PC-3 (cell line): ENCODE results near the gene DMRT1. TPM values are rescaled to one million over a fixed set of nuclear protein-coding genes. Genes with fewer than 3 reads are reported as not detected.

Source experiments
- ATAC-seq: fragments of 200-7000 bp; cut with Tn5 transposase; 2 replicates; pipeline ENCODE4 v1.9.1; 2020; ENCODE audit warnings: mild to moderate bottlenecking, moderate library complexity
- BruUV-seq: library from RNA; stranded (reverse); fragments of 400-500 nt; replicated peaks from 2 replicates; lab custom pipeline; 2021; lab: Mats Ljungman, UMichigan
- CTCF ChIA-PET: fragments of 300-600 bp; sonication (Branson Sonifier 250); formaldehyde crosslinking; loops from one replicate; lab custom pipeline; 2022; ENCODE audit warnings: antibody characterized with exemption; lab: Charles Lee
- POLR2A ChIA-PET: fragments of 300-600 bp; sonication (Branson Sonifier 250); formaldehyde crosslinking; loops from one replicate; lab custom pipeline; 2022; ENCODE audit warnings: antibody characterized with exemption; ENCODE audit not compliant: unreplicated experiment; lab: Charles Lee
- DNase-seq: peaks from one replicate; pipeline ENCODE4 v3.0.0-alpha.2; 2015
- H2AFZ ChIP-seq: fragments of 300-600 bp; sonication (generic); 2 replicates; pipeline ENCODE4 v1.6.0; 2016; ENCODE audit warnings: antibody characterized with exemption, low read length
- H3F3A ChIP-seq: fragments of 300-600 bp; sonication (generic); one replicate; pipeline ENCODE4 v1.6.0; 2017; ENCODE audit warnings: antibody characterized with exemption, low read length, control low read depth, mild to moderate bottlenecking; ENCODE audit not compliant: unreplicated experiment
- H3K27ac ChIP-seq: fragments of 300-600 bp; sonication (generic); 2 replicates; pipeline ENCODE4 v1.5.1; 2016; ENCODE audit warnings: mild to moderate bottlenecking, low read length
- H3K27me3 ChIP-seq: fragments of 300-600 bp; sonication (generic); 2 replicates; pipeline ENCODE4 v1.6.1; 2016; ENCODE audit warnings: low read length, mixed read lengths
- H3K36me3 ChIP-seq: fragments of 300-600 bp; sonication (generic); 2 replicates; pipeline ENCODE4 v1.6.1; 2016; ENCODE audit warnings: low read depth, mixed run types, low read length, mixed read lengths
- H3K4me1 ChIP-seq: fragments of 300-600 bp; sonication (generic); 2 replicates; pipeline ENCODE4 v1.5.1; 2016; ENCODE audit warnings: low read length; ENCODE audit not compliant: insufficient read depth
- H3K4me2 ChIP-seq: fragments of 300-600 bp; sonication (generic); 2 replicates; pipeline ENCODE4 v1.6.0; 2016; ENCODE audit warnings: low read length
- H3K4me3 ChIP-seq: fragments of 300-600 bp; sonication (generic); 2 replicates; pipeline ENCODE4 v1.5.1; 2016; ENCODE audit warnings: mild to moderate bottlenecking, low read length, mixed read lengths
- H3K79me2 ChIP-seq: fragments of 300-600 bp; sonication (generic); 2 replicates; pipeline ENCODE4 v1.6.1; 2017; ENCODE audit warnings: low read length, mixed read lengths
- H3K9ac ChIP-seq: fragments of 300-600 bp; sonication (generic); 2 replicates; pipeline ENCODE4 v1.6.0; 2016; ENCODE audit warnings: mild to moderate bottlenecking, low read length
- H3K9me2 ChIP-seq: fragments of 300-600 bp; sonication (generic); replicated peaks from 2 replicates; pipeline ENCODE4 v1.6.1; 2016; ENCODE audit warnings: mixed run types, low read length, mixed read lengths
- H3K9me3 ChIP-seq: fragments of 300-600 bp; sonication (generic); 2 replicates; pipeline ENCODE4 v1.6.1; 2016; ENCODE audit warnings: low read length, mixed read lengths
- H4K20me1 ChIP-seq: fragments of 300-600 bp; sonication (generic); 2 replicates; pipeline ENCODE4 v1.6.1; 2016; ENCODE audit warnings: low read length, mixed read lengths
- CTCF ChIP-seq: fragments of 300-600 bp; sonication (generic); conservative IDR thresholded peaks from 2 replicates; pipeline ENCODE4 v1.5.1; 2017; ENCODE audit warnings: antibody characterized with exemption, low read depth, mild to moderate bottlenecking, low read length
- EZH2 ChIP-seq: fragments of 300-600 bp; sonication (generic); IDR thresholded peaks from one replicate; pipeline ENCODE4 v1.6.1; 2017; ENCODE audit warnings: antibody characterized with exemption, mild to moderate bottlenecking, low read length; ENCODE audit not compliant: unreplicated experiment
- EZH2phosphoT487 ChIP-seq: fragments of 300-600 bp; sonication (generic); IDR thresholded peaks from 2 replicates; pipeline ENCODE4 v1.6.1; 2018; ENCODE audit warnings: mild to moderate bottlenecking, antibody characterized with exemption, low read length, borderline replicate concordance
- intact Hi-C: fragments of 100-400 bp; cut with micrococcal nuclease; formaldehyde crosslinking; loops from 2 replicates; pipeline ENCODE4 v1.9.0; 2023
- total RNA-seq: library from RNA; depleted of rRNA; stranded (reverse); fragments of >200 nt; gene quantifications from 2 replicates; pipeline ENCODE4 v1.2.3, GENCODE V29; 2014

Gene DMRT1
- total RNA-seq, 1 experiment from 2014 or later = 0.04 TPM

- ChIA-PET CTCF (no interaction called here), POLR2A (no interaction called here)
- no peak overlapping the region for H2AFZ ChIP-seq
- no peaks in the 10 kb centered on the region for H4K20me1 ChIP-seq
- TF ChIP-seq EZH2phosphoT487 = no peak
- no peaks in the 10 kb centered on the region for H3K9me2 ChIP-seq
- no peaks in the 10 kb centered on the region for H3F3A ChIP-seq
- H3K79me2 ChIP-seq = no peaks in the 10 kb centered on the region
- H3K9me3 ChIP-seq = no peaks in the 10 kb centered on the region
- no peak overlapping the region for H3K4me3 ChIP-seq
- H3K4me1 ChIP-seq = no peaks in the 10 kb centered on the region
- H3K9ac ChIP-seq = no peak overlapping the region
- DNase-seq (no peak), ATAC-seq (no peak)
- no peaks in the 10 kb centered on the region for H3K36me3 ChIP-seq
- no peak overlapping the region for H3K4me2 ChIP-seq
- intact Hi-C loops = no loop called here
- H3K27ac ChIP-seq = no peak overlapping the region
- H3K27me3 ChIP-seq = peaks cover 4% of the 10 kb centered on the region; the same call in 1 of the 2 replicates
- BruUV-seq = no TSS peak
Observed at GRCh38 chr9:880725-881124, 39.2 kb downstream of the DMRT1 start.

- CTCF ChIA-PET = no interaction called here
- no peaks in the 10 kb centered on the region for H3K36me3 ChIP-seq
- TF ChIP-seq CTCF (peak; percentile 36), EZH2phosphoT487 (no peak)
- no peak overlapping the region for H3K27ac ChIP-seq
- no peaks in the 10 kb centered on the region for H3K9me2 ChIP-seq
- no peaks in the 10 kb centered on the region for H3K79me2 ChIP-seq
- H3K4me1 ChIP-seq = no peaks in the 10 kb centered on the region
- ATAC-seq (no peak), DNase-seq (no peak)
- no peaks in the 10 kb centered on the region for H3F3A ChIP-seq
- no peak overlapping the region for H3K4me3 ChIP-seq
- no peaks in the 10 kb centered on the region for H3K9me3 ChIP-seq
- H4K20me1 ChIP-seq = no peaks in the 10 kb centered on the region
- no peak overlapping the region for H3K9ac ChIP-seq
- H3K27me3 ChIP-seq = peaks cover 4% of the 10 kb centered on the region; the same call in 1 of the 2 replicates
- no peak overlapping the region for H3K4me2 ChIP-seq
- BruUV-seq = no TSS peak
- H2AFZ ChIP-seq = no peak overlapping the region
- POLR2A ChIA-PET = no interaction called here
- intact Hi-C loops = no loop called here
Observed at GRCh38 chr9:882416-882924, 41.0 kb downstream of the DMRT1 start.

GRCh38 chr9:883011-883410 is 41.5 kb downstream of the DMRT1 start:
- intact Hi-C loops = no loop called here
- no peaks in the 10 kb centered on the region for H3K4me1 ChIP-seq
- H4K20me1 ChIP-seq = no peaks in the 10 kb centered on the region
- H3K79me2 ChIP-seq = no peaks in the 10 kb centered on the region
- ATAC-seq (no peak), DNase-seq (no peak)
- H3K9me3 ChIP-seq = no peaks in the 10 kb centered on the region
- H2AFZ ChIP-seq = no peak overlapping the region
- H3K27ac ChIP-seq = no peak overlapping the region
- H3K4me3 ChIP-seq = no peak overlapping the region
- peaks cover 4% of the 10 kb centered on the region; the same call in 1 of the 2 replicates for H3K27me3 ChIP-seq
- no peaks in the 10 kb centered on the region for H3F3A ChIP-seq
- no TSS peak for BruUV-seq
- no peak for TF ChIP-seq CTCF
- TF ChIP-seq EZH2phosphoT487 = no peak
- no peak for TF ChIP-seq EZH2
- no peak overlapping the region for H3K9ac ChIP-seq
- H3K4me2 ChIP-seq = no peak overlapping the region
- ChIA-PET CTCF (no interaction called here), POLR2A (no interaction called here)
- no peaks in the 10 kb centered on the region for H3K9me2 ChIP-seq
- H3K36me3 ChIP-seq = no peaks in the 10 kb centered on the region
